ENCODE measurements around the gene RSPO3. TPM values are rescaled to one million over a fixed set of nuclear protein-coding genes. Genes with fewer than 3 reads are reported as not detected.

The RSPO3 gene
- total and polyA plus RNA-seq, 2 of the 4 experiments (the other 2 are of a cell fraction), result not detected

GRCh38 chr6:127225497-127225896, 107.0 kb downstream of the RSPO3 start:
- intact Hi-C loops (cut with micrococcal nuclease) (no loop called here), in situ Hi-C loops (cut with MboI; ENCODE audit: low sequenced_read_pairs) (no loop called here), dilution Hi-C loops (cut with HindIII; ENCODE audit: low sequenced_read_pairs, unreplicated experiment) (no loop called here)
- no peaks in the 10 kb centered on the region for H4K20me1 ChIP-seq (ENCODE audit: insufficient read depth, low read length)
- no peak overlapping the region for H2AFZ ChIP-seq (replicated peaks; ENCODE audit: low read length, poor library complexity)
- H2BK120ac ChIP-seq (ENCODE audit: low read depth, low read length), result no peak overlapping the region
- no peak overlapping the region for H4K5ac ChIP-seq (ENCODE audit: low read depth, low read length)
- H3K9me1 ChIP-seq (ENCODE audit: insufficient read depth, low read length), result no peaks in the 10 kb centered on the region
- no peaks in the 10 kb centered on the region for H3K79me1 ChIP-seq (ENCODE audit: low read depth in 1 of 2, low read length in 2 of 2)
- BruUV-seq (replicated peaks), result no TSS peak
- H3K23ac ChIP-seq (ENCODE audit: low read depth, low read length), result no peak overlapping the region
- H2AK9ac ChIP-seq (replicated peaks; ENCODE audit: low read depth, low read length, poor library complexity), result no peak overlapping the region
- no peak overlapping the region for H3K4ac ChIP-seq (ENCODE audit: low read depth, low read length)
- H2BK20ac ChIP-seq (ENCODE audit: low read depth, low read length), result no peak overlapping the region
- no peak overlapping the region for H3K4me3 ChIP-seq (ENCODE audit: insufficient read depth, low read depth, low read length)
- CTCF ChIA-PET, result no interaction called here
- no CpG with 5 or more reads among the region's 1 CpG for WGBS, 2 experiments (ENCODE audit: extremely low coverage in 2 of 2, insufficient read length in 1 of 2)
- H3K9me3 ChIP-seq (ENCODE audit: control insufficient read depth, insufficient read depth, low read length), result no peaks in the 10 kb centered on the region
- no peak overlapping the region for H3K9ac ChIP-seq (ENCODE audit: low read depth, low read length)
- no peaks in the 10 kb centered on the region for H3K4me1 ChIP-seq (ENCODE audit: control insufficient read depth, insufficient read depth, low read length)
- POLR2A ChIA-PET (ENCODE audit: unreplicated experiment), result no interaction called here
- DNase-seq (no peak), ATAC-seq (ENCODE audit: low read depth) (no peak)
- H2BK15ac ChIP-seq (ENCODE audit: low read depth, low read length), result no peak overlapping the region
- H3K56ac ChIP-seq (ENCODE audit: extremely low read depth, insufficient read depth, low read length), result no peak overlapping the region
- H4K91ac ChIP-seq (ENCODE audit: insufficient read depth, low read depth, low read length), result no peak overlapping the region
- H3K27me3 ChIP-seq (ENCODE audit: control insufficient read depth, insufficient read depth, low read length), result no peaks in the 10 kb centered on the region
- no peak overlapping the region for H3K27ac ChIP-seq (ENCODE audit: insufficient read depth, low read length)
- no peak overlapping the region for H3K4me2 ChIP-seq (ENCODE audit: low read depth, low read length)
- H2BK5ac ChIP-seq (ENCODE audit: low read depth, low read length, poor library complexity, severe bottlenecking), result no peak overlapping the region
- TF ChIP-seq POLR2A (IDR thresholded peaks at IDR 0.05; ENCODE audit: low read depth, low read length) (no peak), RFX5 (IDR thresholded peaks at IDR 0.05; ENCODE audit: low read depth, low read length) (no peak), ELK1 (IDR thresholded peaks at IDR 0.05; ENCODE audit: borderline replicate concordance, low read depth, low read length) (no peak), MAZ (IDR thresholded peaks at IDR 0.05; ENCODE audit: borderline replicate concordance, low read depth, low read length) (no peak), SMC3 (IDR thresholded peaks at IDR 0.05; ENCODE audit: low read depth, low read length) (no peak), RCOR1 (IDR thresholded peaks at IDR 0.05; ENCODE audit: insufficient replicate concordance, low read length) (no peak), MXI1 (IDR thresholded peaks at IDR 0.05; ENCODE audit: borderline replicate concordance, low read depth, low read length) (no peak), RAD21 (IDR thresholded peaks at IDR 0.05; ENCODE audit: low read length) (no peak), USF2 (IDR thresholded peaks at IDR 0.05; ENCODE audit: low read depth, low read length) (no peak), CHD1 (IDR thresholded peaks at IDR 0.05; ENCODE audit: low read depth, low read length) (no peak), BHLHE40 (IDR thresholded peaks at IDR 0.05; ENCODE audit: low read depth, low read length) (no peak), NFE2L2 (IDR thresholded peaks at IDR 0.05; ENCODE audit: low read depth, low read length) (no peak), FOS (IDR thresholded peaks at IDR 0.05; ENCODE audit: low read depth, low read length) (no peak), MAFK (IDR thresholded peaks at IDR 0.05; ENCODE audit: low read depth, low read length) (no peak), CEBPB (IDR thresholded peaks at IDR 0.05; ENCODE audit: low read depth, low read length) (no peak), CTCF (conservative IDR thresholded peaks at IDR 0.05; ENCODE audit: low read depth, low read length) (no peak)
- H3K14ac ChIP-seq (replicated peaks; ENCODE audit: low read depth, low read length), result no peak overlapping the region
- no peak overlapping the region for H4K8ac ChIP-seq (ENCODE audit: low read depth in 2 of 2, low read length in 2 of 2)
- no peak overlapping the region for H3K18ac ChIP-seq (ENCODE audit: low read depth, low read length)
- no peak overlapping the region for H2AK5ac ChIP-seq (ENCODE audit: low read depth, low read length)
- no peaks in the 10 kb centered on the region for H3K36me3 ChIP-seq (ENCODE audit: control insufficient read depth, insufficient read depth, low read length)

All from IMR-90 (cell line).